Testis (tissue), 2 donors: Measurements from ENCODE around the gene TPM2.

Experiments
- POLR2A ChIP-seq: fragments of 450-650 bp; IDR thresholded peaks from one replicate; pipeline ENCODE4 v1.6.1; 2017; ENCODE audit warnings: antibody characterized with exemption, mild to moderate bottlenecking, moderate library complexity
- TF ChIP-seq, protein P1 (sequence below), 3 experiments: fragments of 450-650 bp in 2 of 3; fragments of 200-600 bp in 1 of 3; sonication (generic) in 1 of 3; IDR thresholded peaks; one replicate each; pipeline ENCODE4 v1.5.1; 2016 to 2019; ENCODE audit warnings: antibody characterized with exemption in 3 of 3, mild to moderate bottlenecking in 2 of 3, moderate library complexity in 1 of 3

GRCh38 chr9:35712762-35713400 is 23.2 kb upstream of the TPM2 start:
- TF ChIP-seq, protein P1, sequence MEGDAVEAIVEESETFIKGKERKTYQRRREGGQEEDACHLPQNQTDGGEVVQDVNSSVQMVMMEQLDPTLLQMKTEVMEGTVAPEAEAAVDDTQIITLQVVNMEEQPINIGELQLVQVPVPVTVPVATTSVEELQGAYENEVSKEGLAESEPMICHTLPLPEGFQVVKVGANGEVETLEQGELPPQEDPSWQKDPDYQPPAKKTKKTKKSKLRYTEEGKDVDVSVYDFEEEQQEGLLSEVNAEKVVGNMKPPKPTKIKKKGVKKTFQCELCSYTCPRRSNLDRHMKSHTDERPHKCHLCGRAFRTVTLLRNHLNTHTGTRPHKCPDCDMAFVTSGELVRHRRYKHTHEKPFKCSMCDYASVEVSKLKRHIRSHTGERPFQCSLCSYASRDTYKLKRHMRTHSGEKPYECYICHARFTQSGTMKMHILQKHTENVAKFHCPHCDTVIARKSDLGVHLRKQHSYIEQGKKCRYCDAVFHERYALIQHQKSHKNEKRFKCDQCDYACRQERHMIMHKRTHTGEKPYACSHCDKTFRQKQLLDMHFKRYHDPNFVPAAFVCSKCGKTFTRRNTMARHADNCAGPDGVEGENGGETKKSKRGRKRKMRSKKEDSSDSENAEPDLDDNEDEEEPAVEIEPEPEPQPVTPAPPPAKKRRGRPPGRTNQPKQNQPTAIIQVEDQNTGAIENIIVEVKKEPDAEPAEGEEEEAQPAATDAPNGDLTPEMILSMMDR (IDR thresholded peaks at IDR 0.05), result no peak
- TF ChIP-seq POLR2A, result no peak
